PC-3 (cell line): ENCODE measurements around the gene SH3BP1. TPM values are rescaled to one million over a fixed set of nuclear protein-coding genes. Genes with fewer than 3 reads are reported as not detected.

Source experiments
- ATAC-seq: fragments of 200-7000 bp; cut with Tn5 transposase; 2 replicates; pipeline ENCODE4 v1.9.1; 2020; ENCODE audit warnings: mild to moderate bottlenecking, moderate library complexity
- BruUV-seq: library from RNA; stranded (reverse); fragments of 400-500 nt; replicated peaks from 2 replicates; lab custom pipeline; 2021; lab: Mats Ljungman, UMichigan
- CTCF ChIA-PET: fragments of 300-600 bp; sonication (Branson Sonifier 250); formaldehyde crosslinking; loops from one replicate; lab custom pipeline; 2022; ENCODE audit warnings: antibody characterized with exemption; lab: Charles Lee
- POLR2A ChIA-PET: fragments of 300-600 bp; sonication (Branson Sonifier 250); formaldehyde crosslinking; loops from one replicate; lab custom pipeline; 2022; ENCODE audit warnings: antibody characterized with exemption; ENCODE audit not compliant: unreplicated experiment; lab: Charles Lee
- DNase-seq: peaks from one replicate; pipeline ENCODE4 v3.0.0-alpha.2; 2015
- H2AFZ ChIP-seq: fragments of 300-600 bp; sonication (generic); 2 replicates; pipeline ENCODE4 v1.6.0; 2016; ENCODE audit warnings: antibody characterized with exemption, low read length
- H3F3A ChIP-seq: fragments of 300-600 bp; sonication (generic); one replicate; pipeline ENCODE4 v1.6.0; 2017; ENCODE audit warnings: antibody characterized with exemption, low read length, control low read depth, mild to moderate bottlenecking; ENCODE audit not compliant: unreplicated experiment
- H3K27ac ChIP-seq: fragments of 300-600 bp; sonication (generic); 2 replicates; pipeline ENCODE4 v1.5.1; 2016; ENCODE audit warnings: mild to moderate bottlenecking, low read length
- H3K27me3 ChIP-seq: fragments of 300-600 bp; sonication (generic); 2 replicates; pipeline ENCODE4 v1.6.1; 2016; ENCODE audit warnings: low read length, mixed read lengths
- H3K36me3 ChIP-seq: fragments of 300-600 bp; sonication (generic); 2 replicates; pipeline ENCODE4 v1.6.1; 2016; ENCODE audit warnings: low read depth, mixed run types, low read length, mixed read lengths
- H3K4me1 ChIP-seq: fragments of 300-600 bp; sonication (generic); 2 replicates; pipeline ENCODE4 v1.5.1; 2016; ENCODE audit warnings: low read length; ENCODE audit not compliant: insufficient read depth
- H3K4me2 ChIP-seq: fragments of 300-600 bp; sonication (generic); 2 replicates; pipeline ENCODE4 v1.6.0; 2016; ENCODE audit warnings: low read length
- H3K4me3 ChIP-seq: fragments of 300-600 bp; sonication (generic); 2 replicates; pipeline ENCODE4 v1.5.1; 2016; ENCODE audit warnings: mild to moderate bottlenecking, low read length, mixed read lengths
- H3K79me2 ChIP-seq: fragments of 300-600 bp; sonication (generic); 2 replicates; pipeline ENCODE4 v1.6.1; 2017; ENCODE audit warnings: low read length, mixed read lengths
- H3K9ac ChIP-seq: fragments of 300-600 bp; sonication (generic); 2 replicates; pipeline ENCODE4 v1.6.0; 2016; ENCODE audit warnings: mild to moderate bottlenecking, low read length
- H3K9me2 ChIP-seq: fragments of 300-600 bp; sonication (generic); replicated peaks from 2 replicates; pipeline ENCODE4 v1.6.1; 2016; ENCODE audit warnings: mixed run types, low read length, mixed read lengths
- H3K9me3 ChIP-seq: fragments of 300-600 bp; sonication (generic); 2 replicates; pipeline ENCODE4 v1.6.1; 2016; ENCODE audit warnings: low read length, mixed read lengths
- H4K20me1 ChIP-seq: fragments of 300-600 bp; sonication (generic); 2 replicates; pipeline ENCODE4 v1.6.1; 2016; ENCODE audit warnings: low read length, mixed read lengths
- EZH2 ChIP-seq: fragments of 300-600 bp; sonication (generic); IDR thresholded peaks from one replicate; pipeline ENCODE4 v1.6.1; 2017; ENCODE audit warnings: antibody characterized with exemption, mild to moderate bottlenecking, low read length; ENCODE audit not compliant: unreplicated experiment
- EZH2phosphoT487 ChIP-seq: fragments of 300-600 bp; sonication (generic); IDR thresholded peaks from 2 replicates; pipeline ENCODE4 v1.6.1; 2018; ENCODE audit warnings: mild to moderate bottlenecking, antibody characterized with exemption, low read length, borderline replicate concordance
- intact Hi-C: fragments of 100-400 bp; cut with micrococcal nuclease; formaldehyde crosslinking; loops from 2 replicates; pipeline ENCODE4 v1.9.0; 2023
- total RNA-seq: library from RNA; depleted of rRNA; stranded (reverse); fragments of >200 nt; gene quantifications from 2 replicates; pipeline ENCODE4 v1.2.3, GENCODE V29; 2014
- TF ChIP-seq, protein P1 (sequence below): fragments of 300-600 bp; sonication (generic); conservative IDR thresholded peaks from 2 replicates; pipeline ENCODE4 v1.5.1; 2017; ENCODE audit warnings: antibody characterized with exemption, low read depth, mild to moderate bottlenecking, low read length

The SH3BP1 gene
- total RNA-seq, 1 experiment from 2014 or later, result 18.0 TPM

- peaks cover 3% of the 10 kb centered on the region for H3F3A ChIP-seq
- peaks cover 6% of the 10 kb centered on the region; the same call in 1 of the 2 replicates for H4K20me1 ChIP-seq
- ATAC-seq, result peak; percentile 7; the same call in 1 of the 2 replicates
- peak; percentile 7 for DNase-seq
- no peak overlapping the region for H3K4me2 ChIP-seq
- no peaks in the 10 kb centered on the region for H3K27me3 ChIP-seq
- H3K27ac ChIP-seq, result no peak overlapping the region
- H3K4me1 ChIP-seq, result peaks cover 12% of the 10 kb centered on the region
- H3K4me3 ChIP-seq, result no peak overlapping the region
- no peaks in the 10 kb centered on the region for H3K9me2 ChIP-seq
- TF ChIP-seq, protein P1, sequence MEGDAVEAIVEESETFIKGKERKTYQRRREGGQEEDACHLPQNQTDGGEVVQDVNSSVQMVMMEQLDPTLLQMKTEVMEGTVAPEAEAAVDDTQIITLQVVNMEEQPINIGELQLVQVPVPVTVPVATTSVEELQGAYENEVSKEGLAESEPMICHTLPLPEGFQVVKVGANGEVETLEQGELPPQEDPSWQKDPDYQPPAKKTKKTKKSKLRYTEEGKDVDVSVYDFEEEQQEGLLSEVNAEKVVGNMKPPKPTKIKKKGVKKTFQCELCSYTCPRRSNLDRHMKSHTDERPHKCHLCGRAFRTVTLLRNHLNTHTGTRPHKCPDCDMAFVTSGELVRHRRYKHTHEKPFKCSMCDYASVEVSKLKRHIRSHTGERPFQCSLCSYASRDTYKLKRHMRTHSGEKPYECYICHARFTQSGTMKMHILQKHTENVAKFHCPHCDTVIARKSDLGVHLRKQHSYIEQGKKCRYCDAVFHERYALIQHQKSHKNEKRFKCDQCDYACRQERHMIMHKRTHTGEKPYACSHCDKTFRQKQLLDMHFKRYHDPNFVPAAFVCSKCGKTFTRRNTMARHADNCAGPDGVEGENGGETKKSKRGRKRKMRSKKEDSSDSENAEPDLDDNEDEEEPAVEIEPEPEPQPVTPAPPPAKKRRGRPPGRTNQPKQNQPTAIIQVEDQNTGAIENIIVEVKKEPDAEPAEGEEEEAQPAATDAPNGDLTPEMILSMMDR, result no peak
- no peak for TF ChIP-seq EZH2
- H2AFZ ChIP-seq, result no peak overlapping the region
- peaks cover 5% of the 10 kb centered on the region; the same call in 1 of the 2 replicates for H3K36me3 ChIP-seq
- ChIA-PET POLR2A (no interaction called here), CTCF (interaction anchor here (0.6 to 2.0 kb wide), 3 partner anchors 20 to 38 kb away, joined by 3 to 15 read pairs (median 6); partner anchors contain the start of gene PDXP)
- H3K9ac ChIP-seq, result no peak overlapping the region
- intact Hi-C loops, result loop anchor here (2.0 to 10.0 kb wide), 2 partner anchors 38 to 124 kb away; partner anchors contain the start of gene GCAT
- no peaks in the 10 kb centered on the region for H3K9me3 ChIP-seq
- H3K79me2 ChIP-seq, result peaks cover 19% of the 10 kb centered on the region
- BruUV-seq, result no TSS peak
Observed at GRCh38 chr22:37681001-37681424, 41.5 kb downstream of the SH3BP1 start.

- H3K79me2 ChIP-seq, result peaks cover 17% of the 10 kb centered on the region
Observed at GRCh38 chr22:37681556-37682049, 42.1 kb downstream of the SH3BP1 start.

More at GRCh38 chr22:37681556-37682049, 42.1 kb downstream of the SH3BP1 start:
- intact Hi-C loops, result loop anchor here (2.0 to 10.0 kb wide), 2 partner anchors 39 to 123 kb away; partner anchors contain the start of gene GCAT
- CTCF ChIA-PET, result interaction anchor here (0.6 to 2.0 kb wide), 3 partner anchors 21 to 39 kb away, joined by 3 to 15 read pairs (median 6); partner anchors contain the start of gene PDXP
- POLR2A ChIA-PET, result no interaction called here
- no peaks in the 10 kb centered on the region for H3K9me3 ChIP-seq
- H3K9ac ChIP-seq, result no peak overlapping the region
- ATAC-seq (peak; percentile 42), DNase-seq (peak; percentile 74)
- H3F3A ChIP-seq, result peaks cover 3% of the 10 kb centered on the region
- H3K27me3 ChIP-seq, result no peaks in the 10 kb centered on the region
- H3K9me2 ChIP-seq, result no peaks in the 10 kb centered on the region
- no peak overlapping the region for H3K27ac ChIP-seq
- peaks cover 12% of the 10 kb centered on the region for H3K4me1 ChIP-seq
- H2AFZ ChIP-seq, result no peak overlapping the region
- no TSS peak for BruUV-seq
- H4K20me1 ChIP-seq, result peaks cover 6% of the 10 kb centered on the region; the same call in 1 of the 2 replicates
- H3K4me2 ChIP-seq, result no peak overlapping the region
- peaks cover 5% of the 10 kb centered on the region; the same call in 1 of the 2 replicates for H3K36me3 ChIP-seq
- H3K4me3 ChIP-seq, result no peak overlapping the region
- TF ChIP-seq EZH2phosphoT487, result no peak
- TF ChIP-seq, protein P1, result peak; percentile 82
